Activated naive CD8-positive, alpha-beta T cell treated with anti-CD3 and anti-CD28 coated beads, Interleukin-2, amount 50 U/mL, for 24 hours (primary cell): ENCODE results near the gene SUB1.
"Not testable (repeated sequence)": the region's sequence is repeated elsewhere in the genome, so short reads cannot be mapped to it uniquely, and the experiment has no call there.

Experiments
- ATAC-seq: fragments of 150-1000 bp; cut with Tn5 transposase; one replicate; pipeline ENCODE4 v1.10.0; 2021
- DNase-seq: peaks from one replicate; pipeline ENCODE4 v3.0.0; 2021
- H3K27ac Mint-ChIP-seq: one replicate; pipeline ENCODE4 v1.8.0; 2021; ENCODE audit warnings: mild to moderate bottlenecking, mixed read lengths
- H3K27me3 Mint-ChIP-seq: one replicate; pipeline ENCODE4 v1.8.0; 2021; ENCODE audit warnings: mixed read lengths
- H3K36me3 Mint-ChIP-seq: one replicate; pipeline ENCODE4 v1.8.0; 2021; ENCODE audit warnings: low read depth, mixed read lengths
- H3K4me1 Mint-ChIP-seq: one replicate; pipeline ENCODE4 v1.8.0; 2021; ENCODE audit warnings: mixed read lengths
- H3K4me3 Mint-ChIP-seq: one replicate; pipeline ENCODE4 v1.8.0; 2021; ENCODE audit warnings: mild to moderate bottlenecking, moderate library complexity, mixed read lengths
- H3K9me3 Mint-ChIP-seq: one replicate; pipeline ENCODE4 v1.8.0; 2021; ENCODE audit warnings: mixed read lengths

The SUB1 gene

GRCh38 chr5:32585446-32586275 is at the start of gene SUB1:
Gene SUB1 (plus strand): TSS chr5:32585557. CDS start chr5:32588513, 2,956 bp downstream.
- H3K9me3 Mint-ChIP-seq = no peaks in the 10 kb centered on the region
- no peaks in the 10 kb centered on the region for H3K27me3 Mint-ChIP-seq
- H3K27ac Mint-ChIP-seq = peak within 1 kb of the TSS; percentile 100
- ATAC-seq (peak; percentile 90), DNase-seq (peak; percentile 95)
- H3K4me1 Mint-ChIP-seq = peaks cover 61% of the 10 kb centered on the region
- H3K4me3 Mint-ChIP-seq = peak within 1 kb of the TSS; percentile 100
- peaks cover 33% of the 10 kb centered on the region for H3K36me3 Mint-ChIP-seq

- ATAC-seq = no peak
- Mint-ChIP-seq H3K9me3 (no peaks in the 10 kb centered on the region), H3K27me3 (no peaks in the 10 kb centered on the region), H3K4me1 (peaks cover 43% of the 10 kb centered on the region), H3K27ac (no peak overlapping the region), H3K4me3 (no peak overlapping the region), H3K36me3 (no peaks in the 10 kb centered on the region)
- DNase-seq = no peak
These were observed 49.1 kb upstream of the SUB1 start for GRCh38 chr5:32536246-32536645.

GRCh38 chr5:32537437-32538029 is 47.8 kb upstream of the SUB1 start:
- Mint-ChIP-seq H3K4me1 (peaks cover 38% of the 10 kb centered on the region), H3K27ac (peak overlapping the region; percentile 49)
- not testable (repeated sequence) for H3K4me3 Mint-ChIP-seq, H3K9me3 Mint-ChIP-seq, DNase-seq, H3K27me3 Mint-ChIP-seq, H3K36me3 Mint-ChIP-seq
- ATAC-seq = peak; percentile 63

DNA sequence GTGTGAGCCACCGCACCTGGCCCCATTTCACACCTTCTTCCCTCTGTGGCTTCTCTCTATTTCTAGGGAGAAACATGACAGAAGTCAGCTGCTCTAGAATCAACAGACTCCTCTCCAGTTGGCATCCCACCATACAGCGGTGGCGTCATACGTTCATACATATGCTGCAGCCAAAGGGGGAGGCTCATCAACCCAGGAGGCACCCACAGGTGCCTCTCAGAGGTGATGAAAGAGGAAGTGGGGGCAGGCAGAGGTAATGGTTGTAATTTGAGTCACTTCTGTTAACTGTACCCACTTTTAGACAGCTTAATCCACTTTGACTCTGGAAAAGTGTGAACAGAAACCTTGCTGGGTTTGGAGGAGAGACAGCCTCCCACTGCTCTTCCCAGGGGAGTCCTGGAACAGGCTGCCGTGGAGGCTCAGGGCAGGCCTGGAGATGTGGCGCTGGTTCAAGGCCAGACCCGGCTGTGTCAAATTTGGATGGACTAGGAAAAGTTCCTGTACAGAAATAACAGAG is 47.3 kb upstream of the SUB1 start:
- Mint-ChIP-seq H3K4me1 (peaks cover 36% of the 10 kb centered on the region), H3K27me3 (no peaks in the 10 kb centered on the region), H3K9me3 (peaks cover 6% of the 10 kb centered on the region), H3K4me3 (no peak overlapping the region), H3K36me3 (peaks cover 3% of the 10 kb centered on the region), H3K27ac (peak overlapping the region; percentile 49)
- peak; percentile 15 for DNase-seq
- ATAC-seq = peak; percentile 62

GRCh38 chr5:32539981-32540845 is 45.1 kb upstream of the SUB1 start:
- peaks cover 6% of the 10 kb centered on the region for H3K9me3 Mint-ChIP-seq
- H3K36me3 Mint-ChIP-seq = peaks cover 3% of the 10 kb centered on the region
- ATAC-seq (no peak), DNase-seq (no peak)
- H3K4me3 Mint-ChIP-seq = no peak overlapping the region
- no peaks in the 10 kb centered on the region for H3K27me3 Mint-ChIP-seq
- H3K4me1 Mint-ChIP-seq = peaks cover 35% of the 10 kb centered on the region
- no peak overlapping the region for H3K27ac Mint-ChIP-seq

GRCh38 chr5:32541241-32541640 is 44.1 kb upstream of the SUB1 start:
- Mint-ChIP-seq H3K4me3 (no peak overlapping the region), H3K4me1 (peaks cover 35% of the 10 kb centered on the region), H3K9me3 (peaks cover 6% of the 10 kb centered on the region), H3K27me3 (no peaks in the 10 kb centered on the region), H3K27ac (no peak overlapping the region), H3K36me3 (peaks cover 3% of the 10 kb centered on the region)
- DNase-seq (no peak), ATAC-seq (no peak)

DNA sequence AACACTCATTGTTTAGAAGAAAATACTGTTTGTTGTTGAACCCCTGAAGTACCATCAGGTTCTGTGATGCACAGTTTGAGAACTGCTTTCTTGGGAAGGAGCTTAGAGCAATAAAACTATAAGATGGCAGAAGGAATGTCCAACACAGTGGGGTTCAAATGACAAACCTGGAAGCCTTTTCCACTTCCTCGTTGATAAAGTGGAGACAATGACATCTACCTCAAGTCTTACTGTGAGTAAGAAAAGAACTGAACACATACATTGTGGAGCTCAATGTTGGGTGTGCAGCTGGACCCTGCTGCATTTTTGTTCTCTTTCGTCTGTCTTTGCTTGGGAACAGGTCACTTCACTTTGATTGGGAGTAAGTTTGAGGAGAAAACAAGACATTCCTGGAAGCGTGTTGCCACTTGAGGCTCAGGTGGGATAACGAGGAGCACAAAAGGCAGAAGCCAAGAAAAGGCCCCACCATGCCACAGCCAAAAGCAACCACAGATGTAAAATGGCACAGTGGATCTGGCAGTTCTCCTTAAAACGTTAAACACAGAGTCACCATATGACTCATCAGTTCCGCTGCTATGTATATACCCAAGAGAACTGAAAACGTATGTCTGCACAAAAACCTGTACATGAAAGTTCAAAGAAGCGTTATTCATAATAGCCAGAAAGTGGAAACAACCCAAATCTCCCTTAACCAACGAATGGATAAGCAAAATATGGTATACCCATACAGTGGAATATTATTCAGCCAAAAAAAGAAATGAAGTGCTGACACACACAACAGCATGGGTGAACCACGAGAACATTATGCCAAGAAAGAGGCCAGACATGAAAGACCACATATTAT is 42.9 kb upstream of the SUB1 start:
- DNase-seq = no peak
- H3K36me3 Mint-ChIP-seq = peaks cover 3% of the 10 kb centered on the region
- H3K4me1 Mint-ChIP-seq = peaks cover 27% of the 10 kb centered on the region
- H3K9me3 Mint-ChIP-seq = peaks cover 6% of the 10 kb centered on the region
- peak overlapping the region; percentile 63 for H3K27ac Mint-ChIP-seq
- no peaks in the 10 kb centered on the region for H3K27me3 Mint-ChIP-seq
- peak overlapping the region; percentile 10 for H3K4me3 Mint-ChIP-seq
- ATAC-seq = peak; percentile 78

DNA sequence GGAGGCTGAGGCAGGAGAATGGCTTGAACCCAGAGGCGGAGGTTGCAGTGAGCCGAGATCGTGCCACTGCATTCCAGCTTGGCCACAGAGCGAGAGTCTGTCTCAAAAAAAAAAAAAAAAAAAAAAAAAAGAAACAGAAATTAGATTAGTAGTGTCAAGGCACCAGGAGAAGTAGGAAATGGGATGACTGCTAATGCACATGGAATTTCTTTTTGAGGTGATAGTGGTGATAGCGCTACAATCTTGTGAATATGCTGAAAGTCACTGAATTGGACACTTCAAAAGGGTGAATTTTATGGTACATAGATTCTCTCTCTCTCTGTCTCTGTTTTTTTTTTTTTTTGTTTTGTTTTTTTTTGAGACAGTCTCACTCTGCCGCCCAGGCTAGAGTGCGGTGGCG is 42.1 kb upstream of the SUB1 start:
- no peak overlapping the region for H3K4me3 Mint-ChIP-seq
- ATAC-seq = no peak
- no peak for DNase-seq
- no peak overlapping the region for H3K27ac Mint-ChIP-seq
- no peaks in the 10 kb centered on the region for H3K27me3 Mint-ChIP-seq
- peaks cover 3% of the 10 kb centered on the region for H3K36me3 Mint-ChIP-seq
- H3K9me3 Mint-ChIP-seq = peaks cover 6% of the 10 kb centered on the region
- H3K4me1 Mint-ChIP-seq = peaks cover 18% of the 10 kb centered on the region

DNA sequence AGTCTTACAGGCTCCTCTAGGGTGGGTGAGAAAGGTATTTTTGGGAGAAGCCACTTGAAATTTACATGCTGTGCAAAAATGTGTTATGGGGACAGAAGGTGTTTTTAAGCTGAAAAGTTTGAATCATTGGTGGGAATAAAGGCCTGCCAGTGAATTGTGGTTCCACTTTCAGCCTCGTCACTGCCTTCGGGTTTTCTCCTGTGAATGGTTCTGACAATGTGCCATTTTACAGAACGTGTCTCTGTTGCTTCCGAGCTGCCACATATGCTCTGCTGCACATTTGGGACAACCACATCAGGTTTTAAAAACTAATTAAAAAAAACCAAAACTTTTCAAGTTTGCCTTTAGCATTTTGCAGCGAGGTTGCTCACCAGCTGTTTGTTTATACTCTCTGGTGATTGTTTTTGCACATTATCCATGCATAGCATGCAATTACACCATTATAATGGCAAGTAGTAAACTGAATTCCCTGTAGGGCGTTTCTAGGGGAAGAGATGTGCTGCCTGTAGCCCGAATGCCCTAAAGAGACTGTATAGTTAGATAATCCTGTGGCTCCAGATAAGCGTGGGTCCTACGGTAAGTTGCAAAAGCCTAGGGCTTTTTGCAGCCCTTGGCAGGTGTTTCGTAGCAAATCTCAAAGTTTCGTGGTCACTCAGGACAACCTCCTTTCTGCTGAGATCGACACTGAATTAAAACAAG is 40.1 kb upstream of the SUB1 start:
- H3K36me3 Mint-ChIP-seq = peaks cover 3% of the 10 kb centered on the region
- ATAC-seq = no peak
- no peak overlapping the region for H3K27ac Mint-ChIP-seq
- H3K4me3 Mint-ChIP-seq = no peak overlapping the region
- DNase-seq = no peak
- no peaks in the 10 kb centered on the region for H3K27me3 Mint-ChIP-seq
- peaks cover 6% of the 10 kb centered on the region for H3K9me3 Mint-ChIP-seq
- H3K4me1 Mint-ChIP-seq = peaks cover 15% of the 10 kb centered on the region

DNA sequence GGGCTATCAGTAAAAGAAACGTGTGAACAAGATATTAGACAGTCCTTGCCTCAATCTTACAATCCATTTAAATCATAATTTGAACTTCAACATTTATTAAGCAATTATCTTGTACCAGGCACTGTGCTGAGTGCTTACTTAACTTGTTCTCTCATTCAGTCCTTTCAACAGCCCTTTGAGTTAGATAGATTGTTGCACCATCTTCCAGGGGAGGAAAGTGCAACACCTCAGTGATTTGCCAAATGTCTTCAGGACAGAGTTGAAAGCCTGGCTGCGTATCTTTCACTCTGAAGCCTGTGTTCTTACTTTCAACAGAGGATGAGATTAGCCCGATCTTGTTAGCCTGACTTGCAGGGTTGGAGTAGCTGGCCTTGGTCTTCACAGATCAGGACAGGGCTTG is 34.2 kb upstream of the SUB1 start:
- Mint-ChIP-seq H3K9me3 (no peaks in the 10 kb centered on the region), H3K4me3 (no peak overlapping the region), H3K4me1 (peaks cover 8% of the 10 kb centered on the region), H3K27me3 (no peaks in the 10 kb centered on the region), H3K36me3 (no peaks in the 10 kb centered on the region), H3K27ac (no peak overlapping the region)
- ATAC-seq (no peak), DNase-seq (no peak)

DNA sequence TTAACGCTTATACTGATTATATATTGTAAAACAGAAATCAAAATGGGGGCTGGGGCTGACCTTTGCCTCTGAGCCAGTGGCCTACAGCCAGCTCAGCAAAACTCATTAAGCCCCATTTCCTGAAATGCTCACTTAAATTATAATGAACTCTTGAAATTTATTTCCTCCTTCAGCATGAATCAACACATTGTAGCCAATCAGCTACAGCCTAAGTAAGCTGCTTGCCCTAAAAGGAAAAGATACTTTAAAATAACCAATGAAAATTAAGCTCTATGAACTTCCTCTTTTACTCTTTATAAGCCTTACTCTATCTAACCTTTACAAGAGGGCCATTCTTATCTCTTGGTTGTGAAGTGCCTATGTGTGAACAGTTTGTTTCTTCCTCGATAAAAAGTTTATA is 33.5 kb upstream of the SUB1 start:
- Mint-ChIP-seq H3K4me1 (peaks cover 8% of the 10 kb centered on the region), H3K9me3 (no peaks in the 10 kb centered on the region), H3K27me3 (no peaks in the 10 kb centered on the region), H3K27ac (no peak overlapping the region), H3K36me3 (no peaks in the 10 kb centered on the region), H3K4me3 (no peak overlapping the region)
- ATAC-seq = no peak
- DNase-seq = no peak

GRCh38 chr5:32552491-32552890 is 32.9 kb upstream of the SUB1 start:
- not testable (repeated sequence) for H3K4me3 Mint-ChIP-seq, DNase-seq, H3K9me3 Mint-ChIP-seq, H3K36me3 Mint-ChIP-seq, H3K27me3 Mint-ChIP-seq, H3K4me1 Mint-ChIP-seq, ATAC-seq, H3K27ac Mint-ChIP-seq

- H3K4me1 Mint-ChIP-seq = peaks cover 8% of the 10 kb centered on the region
- H3K9me3 Mint-ChIP-seq = no peaks in the 10 kb centered on the region
- DNase-seq (no peak), ATAC-seq (no peak)
- H3K4me3 Mint-ChIP-seq = no peak overlapping the region
- H3K27me3 Mint-ChIP-seq = no peaks in the 10 kb centered on the region
- H3K27ac Mint-ChIP-seq = no peak overlapping the region
- no peaks in the 10 kb centered on the region for H3K36me3 Mint-ChIP-seq
These were observed 32.4 kb upstream of the SUB1 start for GRCh38 chr5:32552936-32553335.
